T-cell (primary cell): ENCODE results near the gene DNAJC27. TPM values are rescaled to one million over a fixed set of nuclear protein-coding genes. Genes with fewer than 3 reads are reported as not detected.

Experiments used
- ATAC-seq, 4 experiments: fragments of 200-7000 bp in 3 of 4; fragments of 150-1000 bp in 1 of 4; cut with Tn5 transposase; replicated peaks in 1 of 4; 1 replicate in 3 of 4; 2 replicates in 1 of 4; pipeline ENCODE4 v1.10.0; 2021; ENCODE audit warnings: moderate library complexity in 3 of 4, mild to moderate bottlenecking in 2 of 4, moderate number of reproducible peaks in 1 of 4
- CTCF ChIA-PET, 2 donors: fragments of 300-600 bp; sonication (Branson Sonifier 250); formaldehyde crosslinking; loops; one replicate each; lab custom pipeline; 2022; ENCODE audit warnings: antibody characterized with exemption in 2 of 2; lab: Charles Lee
- POLR2A ChIA-PET, 2 donors: fragments of 300-600 bp; sonication (Branson Sonifier 250); formaldehyde crosslinking; loops; one replicate each; lab custom pipeline; 2022; ENCODE audit warnings: antibody characterized with exemption in 2 of 2; lab: Charles Lee
- DNase-seq, 35 experiments: peaks; one replicate each; pipeline versions ENCODE4 v3.0.0 to v3.0.0-alpha.2; 2013 to 2023
- H3K27ac ChIP-seq: one replicate; pipeline ENCODE4 v1.5.1; 2013; ENCODE audit warnings: low read length
- H3K27me3 ChIP-seq, 2 experiments: replicated peaks in 1 of 2; 1 replicate in 1 of 2; 2 replicates in 1 of 2; pipeline versions ENCODE4 v1.6.1 to v1.7.0; 2013; ENCODE audit warnings: low read length in 1 of 2, mixed read lengths in 1 of 2; ENCODE audit not compliant: control insufficient read depth in 2 of 2, insufficient read depth in 2 of 2; ENCODE audit errors: extremely low read depth in 1 of 2
- H3K36me3 ChIP-seq, 2 donors: 1 replicate in 1 of 2; 2 replicates in 1 of 2; pipeline versions ENCODE4 v1.6.1 to v1.7.0; 2013; ENCODE audit warnings: low read length in 1 of 2; ENCODE audit not compliant: control insufficient read depth in 2 of 2, insufficient read depth in 1 of 2; ENCODE audit errors: extremely low read depth in 1 of 2
- H3K4me1 ChIP-seq, 2 experiments: 1 replicate in 1 of 2; 2 replicates in 1 of 2; pipeline versions ENCODE4 v1.6.1 to v1.7.0; 2013; ENCODE audit warnings: low read length in 2 of 2, mixed read lengths in 1 of 2; ENCODE audit not compliant: insufficient read depth in 2 of 2, control insufficient read depth in 1 of 2; ENCODE audit errors: extremely low read depth in 1 of 2
- H3K4me3 ChIP-seq, 2 donors: 1 replicate in 1 of 2; 2 replicates in 1 of 2; pipeline versions ENCODE4 v1.5.1 to v1.7.0; 2013; ENCODE audit warnings: mild to moderate bottlenecking in 2 of 2, low read length in 1 of 2, moderate library complexity in 1 of 2; ENCODE audit not compliant: control insufficient read depth in 1 of 2; ENCODE audit errors: extremely low read depth in 1 of 2
- H3K9me3 ChIP-seq: 2 replicates; pipeline ENCODE4 v1.7.0; 2013
- H3K27ac Mint-ChIP-seq, 2 donors: one replicate each; pipeline ENCODE4 v1.8.0; 2020 to 2021; ENCODE audit warnings: mild to moderate bottlenecking in 2 of 2, mixed read lengths in 2 of 2
- H3K27me3 Mint-ChIP-seq, 2 donors: one replicate each; pipeline ENCODE4 v1.8.0; 2021 to 2022; ENCODE audit warnings: mixed read lengths in 2 of 2
- H3K36me3 Mint-ChIP-seq: one replicate; pipeline ENCODE4 v1.8.0; 2021; ENCODE audit warnings: mixed read lengths
- H3K4me1 Mint-ChIP-seq, 3 donors: one replicate each; pipeline ENCODE4 v1.8.0; 2020 to 2022; ENCODE audit warnings: mixed read lengths in 3 of 3, mild to moderate bottlenecking in 1 of 3
- H3K4me3 Mint-ChIP-seq, 3 donors: one replicate each; pipeline ENCODE4 v1.8.0; 2020 to 2022; ENCODE audit warnings: mild to moderate bottlenecking in 3 of 3, mixed read lengths in 3 of 3, moderate library complexity in 3 of 3
- H3K9me3 Mint-ChIP-seq, 3 donors: one replicate each; pipeline ENCODE4 v1.8.0; 2020 to 2022; ENCODE audit warnings: mixed read lengths in 3 of 3
- WGBS: methylation state at CpG from one replicate; pipeline ENCODE4 v1.1.5; 2013; ENCODE audit warnings: missing lambda C conversion rate; ENCODE audit not compliant: insufficient coverage; 5-methylcytosine and 5-hydroxymethylcytosine counted together
- total RNA-seq, 35 experiments: library from RNA in 6 of 35; stranded (reverse) in 6 of 35; fragments of 120-200 nt in 1 of 35; gene quantifications; one replicate each; pipeline versions ENCODE4 v1.2.1 to v1.2.4 and lab custom pipeline; 2013 to 2026

DNAJC27 gene
- total RNA-seq, 5 donors from 2014 or later (not counting 1 experiment from before 2014, with no cell fraction given) = 10.0 to 15.2 (median 12.7) TPM

DNA sequence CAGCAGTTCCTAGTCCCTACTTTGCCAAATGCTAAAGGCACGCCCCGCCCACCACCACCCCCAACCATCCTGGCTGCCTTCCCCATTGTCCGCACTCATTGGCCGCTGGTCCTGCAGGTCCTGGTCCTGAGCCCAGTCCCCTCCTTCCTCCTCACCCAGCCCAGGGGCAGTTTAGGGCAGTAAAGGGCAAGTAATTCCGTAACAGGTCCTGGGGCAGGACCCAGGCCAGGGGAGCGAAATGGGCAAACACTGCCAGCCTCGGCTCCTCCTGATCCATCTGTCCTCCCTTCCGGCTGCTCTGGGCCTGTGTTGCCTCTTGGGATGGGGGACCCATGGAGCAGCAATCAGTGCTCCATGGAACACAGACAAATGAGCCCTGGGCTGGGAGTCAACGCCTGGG, 57.8 kb downstream of the DNAJC27 start:
- POLR2A ChIA-PET = no interaction called here
- Mint-ChIP-seq H3K27ac (no peak overlapping the region), H3K36me3 (peaks cover 31% of the 10 kb centered on the region), H3K4me1 (peaks cover 26 to 44% (median 27%) of the 10 kb centered on the region in 3 donors), H3K4me3 (no peak overlapping the region), H3K9me3 (no peaks in the 10 kb centered on the region), H3K27me3 (no peaks in the 10 kb centered on the region)
- Histone ChIP-seq H3K4me3 (no peak overlapping the region), H3K27me3 (peaks cover 0 to 7% of the 10 kb centered on the region in 2 experiments), H3K4me1 (peaks cover 12 to 32% of the 10 kb centered on the region in 2 experiments), H3K36me3 (peaks cover 0 to 3% of the 10 kb centered on the region in 2 donors), H3K27ac (no peak overlapping the region), H3K9me3 (no peaks in the 10 kb centered on the region)
- 98% methylated on average over 6 of the region's 9 CpGs for WGBS
- no peak for ATAC-seq
- CTCF ChIA-PET = no interaction called here
- DNase-seq = no peak

DNA sequence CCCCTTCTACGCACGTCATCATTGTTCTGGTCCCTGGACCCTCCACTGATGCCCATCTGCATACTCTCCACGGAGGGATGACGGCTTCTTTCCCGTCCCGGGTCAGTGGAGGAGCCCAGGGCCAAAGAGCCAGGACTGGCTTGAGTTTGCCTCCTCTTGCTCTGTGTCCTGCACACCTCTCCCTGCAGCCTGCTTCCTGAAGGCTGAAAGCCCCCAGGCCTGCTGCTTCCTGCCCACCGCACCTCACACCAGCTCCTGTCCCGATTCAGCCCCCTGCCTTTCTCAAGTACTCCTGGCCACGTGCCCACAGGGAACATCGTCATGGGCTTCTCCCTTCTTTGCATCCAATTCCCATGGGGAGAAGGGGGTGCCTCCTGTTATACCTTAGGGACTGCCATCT, 58.8 kb downstream of the DNAJC27 start:
- no peak overlapping the region for H3K27ac Mint-ChIP-seq
- no peaks in the 10 kb centered on the region for H3K9me3 ChIP-seq
- H3K36me3 ChIP-seq = peaks cover 0 to 3% of the 10 kb centered on the region in 2 donors
- no peak overlapping the region for H3K27ac ChIP-seq
- peaks cover 5 to 23% of the 10 kb centered on the region in 2 experiments for H3K4me1 ChIP-seq
- H3K4me3 ChIP-seq = no peak overlapping the region
- POLR2A ChIA-PET = no interaction called here
- ATAC-seq = no peak
- DNase-seq = no peak
- 93% methylated on average over 6 of the region's 10 CpGs for WGBS
- no peak overlapping the region for H3K4me3 Mint-ChIP-seq
- CTCF ChIA-PET = no interaction called here
- H3K9me3 Mint-ChIP-seq = no peaks in the 10 kb centered on the region
- peaks cover 31% of the 10 kb centered on the region for H3K36me3 Mint-ChIP-seq
- H3K27me3 Mint-ChIP-seq = no peaks in the 10 kb centered on the region
- H3K27me3 ChIP-seq = peaks cover 0 to 2% of the 10 kb centered on the region in 2 experiments
- H3K4me1 Mint-ChIP-seq = peaks cover 17 to 37% (median 18%) of the 10 kb centered on the region in 3 donors

DNA sequence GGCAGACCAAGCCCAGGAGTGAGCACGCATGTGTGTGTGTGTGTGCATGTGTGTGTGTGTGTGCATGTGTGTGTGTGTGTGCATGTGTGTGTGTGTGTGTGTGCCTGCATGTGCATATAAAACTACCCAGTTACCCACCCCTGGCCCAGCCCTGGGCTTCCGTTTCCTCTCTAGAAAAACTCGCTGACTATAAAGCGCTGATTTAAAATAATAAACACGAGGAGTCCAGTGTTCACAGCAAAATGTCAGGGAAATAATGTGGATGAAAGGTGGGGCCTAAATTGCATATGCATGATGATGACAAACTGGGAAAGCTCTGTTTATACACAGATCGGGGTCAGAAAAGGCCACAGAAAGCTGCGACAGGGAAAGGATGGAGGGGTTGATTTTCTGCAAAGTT, 59.2 kb downstream of the DNAJC27 start:
- no peak for DNase-seq
- Histone ChIP-seq H3K4me1 (peaks cover under 1 to 18% of the 10 kb centered on the region in 2 experiments), H3K36me3 (peaks cover 0 to 3% of the 10 kb centered on the region in 2 donors), H3K27ac (no peak overlapping the region), H3K4me3 (no peak overlapping the region), H3K27me3 (no peaks in the 10 kb centered on the region), H3K9me3 (no peaks in the 10 kb centered on the region)
- H3K36me3 Mint-ChIP-seq = peaks cover 31% of the 10 kb centered on the region
- peaks cover 12 to 32% (median 13%) of the 10 kb centered on the region in 3 donors for H3K4me1 Mint-ChIP-seq
- ChIA-PET CTCF (no interaction called here), POLR2A (no interaction called here)
- no peak overlapping the region for H3K27ac Mint-ChIP-seq
- H3K9me3 Mint-ChIP-seq = no peaks in the 10 kb centered on the region
- WGBS = 100% methylated on average over 3 of the region's 7 CpGs
- no peak for ATAC-seq
- H3K27me3 Mint-ChIP-seq = no peaks in the 10 kb centered on the region
- H3K4me3 Mint-ChIP-seq = no peak overlapping the region

DNA sequence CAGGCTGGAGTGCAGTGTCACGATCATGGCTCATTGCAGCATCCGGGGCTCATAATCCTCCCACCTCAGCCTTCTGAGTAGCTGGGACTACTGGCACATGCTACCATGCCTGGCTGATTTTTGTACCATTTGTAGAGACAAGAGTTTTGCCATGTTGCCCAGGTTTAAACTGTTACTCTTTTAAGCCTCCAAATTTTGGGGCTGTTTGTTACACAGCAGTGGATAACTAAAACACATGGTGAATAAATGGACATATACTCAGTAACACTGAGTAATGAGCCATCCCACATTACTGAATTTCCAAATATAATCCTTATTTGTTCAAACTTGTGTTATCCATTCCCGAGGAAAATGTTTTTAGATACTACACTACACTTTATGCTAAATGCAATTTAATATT, 61.5 kb downstream of the DNAJC27 start:
- Histone ChIP-seq H3K27ac (no peak overlapping the region), H3K9me3 (no peaks in the 10 kb centered on the region), H3K4me3 (no peak overlapping the region), H3K36me3 (peaks cover 0 to 3% of the 10 kb centered on the region in 2 donors), H3K27me3 (no peaks in the 10 kb centered on the region), H3K4me1 (peaks cover 0 to 6% of the 10 kb centered on the region in 2 experiments)
- peaks cover 5 to 24% (median 8%) of the 10 kb centered on the region in 3 donors for H3K4me1 Mint-ChIP-seq
- ChIA-PET CTCF (no interaction called here), POLR2A (no interaction called here)
- WGBS = 100% methylated on average over 2 of the region's 3 CpGs
- peaks cover 35% of the 10 kb centered on the region for H3K36me3 Mint-ChIP-seq
- ATAC-seq = no peak
- no peak for DNase-seq
- no peak overlapping the region for H3K4me3 Mint-ChIP-seq
- no peak overlapping the region for H3K27ac Mint-ChIP-seq
- H3K27me3 Mint-ChIP-seq = no peaks in the 10 kb centered on the region
- H3K9me3 Mint-ChIP-seq = no peaks in the 10 kb centered on the region

DNA sequence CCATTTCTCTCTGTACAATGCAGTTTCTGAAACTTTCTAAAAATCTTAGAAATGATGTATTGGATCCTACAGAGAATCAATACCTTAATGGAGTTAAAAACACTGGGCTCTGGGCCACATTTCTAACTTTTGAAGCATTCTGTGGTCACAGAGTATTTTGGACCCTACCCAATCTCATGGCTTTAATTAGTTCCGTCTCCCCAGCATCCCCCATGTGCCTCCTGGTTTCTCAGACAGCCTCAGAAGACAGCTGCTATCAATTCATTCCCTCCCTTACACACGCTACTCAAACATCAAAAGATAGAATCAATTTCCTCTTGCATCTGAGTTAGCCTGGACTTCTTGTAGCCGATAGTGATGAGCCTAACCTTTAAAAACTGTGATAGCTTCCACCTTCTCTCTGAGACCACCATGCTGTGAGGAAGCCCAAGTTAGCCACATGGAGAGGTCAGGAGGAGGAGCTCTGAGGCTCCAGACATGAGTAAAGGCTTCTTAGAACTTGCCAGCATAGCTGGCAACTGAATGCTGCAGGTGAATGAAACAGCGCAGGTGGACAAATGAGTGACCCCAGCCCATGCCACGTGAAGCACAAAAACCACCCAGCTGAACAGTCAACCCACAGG, 62.1 kb downstream of the DNAJC27 start:
- Histone ChIP-seq H3K4me3 (no peak overlapping the region), H3K36me3 (peaks cover 0 to 3% of the 10 kb centered on the region in 2 donors), H3K4me1 (peaks cover 0 to 4% of the 10 kb centered on the region in 2 experiments), H3K9me3 (no peaks in the 10 kb centered on the region), H3K27me3 (no peaks in the 10 kb centered on the region), H3K27ac (no peak overlapping the region)
- WGBS = 97% methylated on average over 3 of the region's 5 CpGs
- Mint-ChIP-seq H3K27ac (no peak overlapping the region), H3K4me1 (peaks cover 2 to 19% (median 5%) of the 10 kb centered on the region in 3 donors), H3K36me3 (peaks cover 34% of the 10 kb centered on the region), H3K4me3 (no peak overlapping the region), H3K9me3 (no peaks in the 10 kb centered on the region), H3K27me3 (no peaks in the 10 kb centered on the region)
- no peak for ATAC-seq
- CTCF ChIA-PET = no interaction called here
- DNase-seq = no peak
- POLR2A ChIA-PET = no interaction called here

DNA sequence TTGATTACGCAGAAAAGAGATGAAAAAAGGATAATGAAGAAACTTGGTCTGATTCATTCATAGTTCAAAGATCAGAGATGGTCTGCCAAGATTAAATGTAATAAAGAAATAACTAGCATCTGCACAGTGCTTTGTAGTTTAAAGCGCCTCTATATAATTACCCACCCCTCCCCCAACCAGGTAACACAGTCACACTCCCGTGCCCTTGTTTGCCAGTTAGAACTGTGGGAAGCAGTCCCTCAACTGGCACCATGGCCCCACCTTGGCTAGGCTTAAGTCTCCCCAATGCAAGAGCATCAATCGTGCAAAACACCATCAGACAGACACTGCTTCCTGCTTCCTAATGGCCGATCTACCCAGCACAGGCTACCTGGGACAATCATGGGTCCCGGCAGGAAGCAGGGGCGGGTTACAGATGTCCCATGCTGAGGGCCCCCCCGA, 63.3 kb downstream of the DNAJC27 start:
- H3K27me3 Mint-ChIP-seq = no peaks in the 10 kb centered on the region
- H3K27ac Mint-ChIP-seq = no peak overlapping the region
- H3K36me3 Mint-ChIP-seq = peaks cover 30% of the 10 kb centered on the region
- 83% methylated on average over 5 of the region's 8 CpGs for WGBS
- H3K4me1 ChIP-seq = no peaks in the 10 kb centered on the region
- no peak overlapping the region for H3K4me3 ChIP-seq
- no peaks in the 10 kb centered on the region for H3K9me3 Mint-ChIP-seq
- peaks cover 0 to 3% of the 10 kb centered on the region in 2 donors for H3K36me3 ChIP-seq
- no peaks in the 10 kb centered on the region for H3K9me3 ChIP-seq
- ChIA-PET POLR2A (no interaction called here), CTCF (interaction anchor here in 1 of 2 donors (0.6 kb wide), 1 partner anchor 177 kb away, joined by 3 read pairs; no protein-coding TSS in a partner anchor)
- ATAC-seq (no peak), DNase-seq (no peak)
- H3K27me3 ChIP-seq = no peaks in the 10 kb centered on the region
- peaks cover 0 to 16% (median 5%) of the 10 kb centered on the region in 3 donors for H3K4me1 Mint-ChIP-seq
- H3K4me3 Mint-ChIP-seq = no peak overlapping the region
- no peak overlapping the region for H3K27ac ChIP-seq
